A549 (cell line): ENCODE data around the gene PDE7B. TPM values are rescaled to one million over a fixed set of nuclear protein-coding genes. Genes with fewer than 3 reads are reported as not detected.

ENCODE experiments used
- ATAC-seq, 2 experiments: fragments of 200-7000 bp in 1 of 2; fragments of >200 bp in 1 of 2; cut with Nextera tagmentation in 1 of 2; cut with Tn5 transposase in 1 of 2; 3 replicates each; pipeline versions ENCODE4 v1.8.0 to v1.9.1; 2018 to 2020; ENCODE audit warnings: mild to moderate bottlenecking in 1 of 2, moderate library complexity in 1 of 2
- CTCF ChIA-PET: fragments of 300-600 bp; sonication (Branson Sonifier 250); formaldehyde crosslinking; extraction: SDS; loops from one replicate; lab custom pipeline; 2021; ENCODE audit warnings: antibody characterized with exemption, inconsistent platforms; lab: Yijun Ruan, JAX
- POLR2A ChIA-PET: fragments of 350-600 bp; formaldehyde crosslinking; extraction: SDS; loops from one replicate; lab custom pipeline; 2021; ENCODE audit warnings: antibody characterized with exemption, inconsistent platforms; lab: Yijun Ruan, JAX
- DNase-seq, 2 experiments: peaks; one replicate each; pipeline versions ENCODE4 v3.0.0 to v3.0.0-alpha.2; 2011 to 2016; ENCODE audit warnings: low read depth in 1 of 2, low spot score in 1 of 2
- FAIRE-seq: peaks from 2 replicates; lab custom pipeline; 2011; peaks lifted over from hg19 to GRCh38; lab: Jason Lieb, UNC
- H3K27ac ChIP-seq, 2 experiments: fragments of >200 bp; sonication (Bioruptor Twin); formaldehyde crosslinking; 3 replicates each; pipeline ENCODE4 v1.5.1; 2016 to 2017
- H3K4me1 ChIP-seq: fragments of >200 bp; sonication (Bioruptor Twin); formaldehyde crosslinking; 3 replicates; pipeline ENCODE4 v1.6.1; 2016
- H3K4me2 ChIP-seq: fragments of >200 bp; sonication (Bioruptor Twin); formaldehyde crosslinking; 3 replicates; pipeline ENCODE4 v1.6.1; 2016
- H3K4me3 ChIP-seq: fragments of >200 bp; sonication (Bioruptor Twin); formaldehyde crosslinking; 3 replicates; pipeline ENCODE4 v1.5.1; 2016
- H3K9me3 ChIP-seq: fragments of >200 bp; sonication (Bioruptor Twin); formaldehyde crosslinking; 3 replicates; pipeline ENCODE4 v1.6.1; 2016
- BHLHE40 ChIP-seq: IDR thresholded peaks from 2 replicates; pipeline ENCODE4 v1.6.1; 2012; ENCODE audit warnings: low read depth, low read length, inconsistent platforms
- CEBPB ChIP-seq, 2 experiments: fragments of >200 bp in 1 of 2; sonication (Bioruptor Twin) in 1 of 2; formaldehyde crosslinking in 1 of 2; IDR thresholded peaks; 2 replicates each; pipeline ENCODE4 v1.6.1; 2012 to 2016
- EHF ChIP-seq: fragments of 250-450 bp; sonication (Bioruptor Pico); IDR thresholded peaks from 2 replicates; pipeline ENCODE4 v1.5.0; 2020; ENCODE audit warnings: mild to moderate bottlenecking
- EP300 ChIP-seq, 2 experiments: fragments of >200 bp; sonication (Bioruptor Twin); formaldehyde crosslinking; IDR thresholded peaks; 2 replicates in 1 of 2; 3 replicates in 1 of 2; pipeline ENCODE4 v1.6.1; 2016 to 2017
- FOXS1 ChIP-seq: fragments of 250-450 bp; sonication (Bioruptor Pico); IDR thresholded peaks from 2 replicates; pipeline ENCODE4 v1.5.0; 2020; ENCODE audit warnings: mild to moderate bottlenecking, moderate library complexity
- GATA3 ChIP-seq: IDR thresholded peaks from 2 replicates; pipeline ENCODE4 v1.6.1; 2012; ENCODE audit warnings: borderline replicate concordance
- HDAC2 ChIP-seq: fragments of 200-600 bp; sonication (generic); IDR thresholded peaks from 2 replicates; pipeline ENCODE4 v1.6.1; 2016
- HOXB5 ChIP-seq: fragments of 250-450 bp; sonication (Bioruptor Pico); IDR thresholded peaks from 2 replicates; pipeline ENCODE4 v1.5.0; 2020; ENCODE audit warnings: mild to moderate bottlenecking, moderate library complexity
- MAFK ChIP-seq: fragments of 450-650 bp; IDR thresholded peaks from 2 replicates; pipeline ENCODE4 v1.6.1; 2014; ENCODE audit not compliant: partially characterized antibody
- MAZ ChIP-seq: fragments of 150-350 bp; IDR thresholded peaks from 2 replicates; pipeline ENCODE4 v1.6.1; 2014; ENCODE audit warnings: antibody characterized with exemption, low read depth, low read length, borderline replicate concordance
- MYC ChIP-seq: IDR thresholded peaks from 2 replicates; pipeline ENCODE4 v1.6.1; 2012; ENCODE audit warnings: mild to moderate bottlenecking, inconsistent platforms, low read length, improper control_type of control experiment, borderline replicate concordance
- NR3C1 ChIP-seq: fragments of >200 bp; sonication (Bioruptor Twin); formaldehyde crosslinking; IDR thresholded peaks from 3 replicates; pipeline ENCODE4 v1.6.1; 2017
- POLR2AphosphoS2 ChIP-seq: conservative IDR thresholded peaks from 2 replicates; pipeline ENCODE4 v1.6.1; 2012; ENCODE audit warnings: low read length, improper control_type of control experiment, inconsistent platforms
- RCOR1 ChIP-seq: fragments of 150-350 bp; IDR thresholded peaks from 2 replicates; pipeline ENCODE4 v1.6.1; 2014; ENCODE audit warnings: antibody characterized with exemption, low read length, low read depth
- SMC3 ChIP-seq: fragments of >200 bp; sonication (Bioruptor Twin); formaldehyde crosslinking; IDR thresholded peaks from 3 replicates; pipeline ENCODE4 v1.6.1; 2018; ENCODE audit warnings: inconsistent platforms
- SREBF2 ChIP-seq: fragments of 450-650 bp; IDR thresholded peaks from 2 replicates; pipeline ENCODE4 v1.6.1; 2014; ENCODE audit warnings: mild to moderate bottlenecking, moderate library complexity
- ZC3H11A ChIP-seq: fragments of 450-650 bp; IDR thresholded peaks from 2 replicates; pipeline ENCODE4 v1.6.1; 2014; ENCODE audit warnings: antibody characterized with exemption, mild to moderate bottlenecking
- WGBS: methylation state at CpG from one replicate; pipeline ENCODE4 v1.1.6; 2017; ENCODE audit errors: missing lambda C conversion rate; 5-methylcytosine and 5-hydroxymethylcytosine counted together
- polyA plus RNA-seq, 4 experiments: library from polyadenylated mRNA; depleted of rRNA in 3 of 4; stranded (reverse); fragments of >200 nt; fragmentation: RNase III in 1 of 4; extraction: RNeasy Plus Mini Kit Qiagen cat#74134 plus additional on column Dnase treatment in 1 of 4; gene quantifications; 2 replicates in 3 of 4; 3 replicates in 1 of 4; pipeline ENCODE4 v1.2.3, GENCODE V29; 2011 to 2017
- TF ChIP-seq, protein P1 (sequence below): fragments of 250-450 bp; sonication (Bioruptor Pico); IDR thresholded peaks from 2 replicates; pipeline ENCODE4 v1.5.0; 2020; ENCODE audit warnings: low read depth, mild to moderate bottlenecking, moderate library complexity
- TF ChIP-seq, protein P2 (sequence below): IDR thresholded peaks from 2 replicates; pipeline ENCODE4 v1.6.1; 2012; ENCODE audit warnings: low read depth, borderline replicate concordance
- TF ChIP-seq, protein P3 (sequence below): fragments of 250-450 bp; sonication (Bioruptor Pico); IDR thresholded peaks from 2 replicates; pipeline ENCODE4 v1.5.0; 2021; ENCODE audit warnings: mild to moderate bottlenecking, moderate library complexity, borderline replicate concordance
- TF ChIP-seq, protein P4 (sequence below): fragments of >200 bp; sonication (Bioruptor Twin); formaldehyde crosslinking; IDR thresholded peaks from 2 replicates; pipeline ENCODE4 v1.6.1; 2016

The PDE7B gene
- polyA plus RNA-seq, 2 of the 4 experiments (the other 2 are of a cell fraction): 6.6 to 13.8 TPM

DNA sequence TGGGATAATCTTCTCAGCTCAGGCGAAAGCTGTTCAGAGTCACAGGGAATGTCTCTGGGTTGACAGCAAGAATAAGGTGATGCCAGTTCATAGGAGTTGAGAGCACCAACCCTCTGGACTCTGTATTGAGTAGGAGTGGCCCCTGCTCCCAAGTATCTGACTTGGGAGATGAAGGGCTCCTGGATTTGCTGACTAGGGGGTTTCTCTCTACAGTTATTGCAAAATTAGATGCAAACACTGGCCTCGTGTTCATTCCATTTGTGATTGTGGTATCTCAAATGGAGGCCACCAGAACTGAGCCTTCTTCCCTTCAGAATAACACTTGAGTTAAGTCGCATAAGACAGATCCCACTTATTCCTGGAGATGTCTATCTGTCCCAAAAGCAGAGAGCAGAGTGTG lies 135.7 kb downstream of the PDE7B start:
- Histone ChIP-seq H3K4me3 (no peak overlapping the region), H3K4me2 (no peak overlapping the region), H3K27ac (peak overlapping the region in 1 of 2 experiments; percentile 55; a peak in 3 of 6 replicates), H3K9me3 (no peaks in the 10 kb centered on the region), H3K4me1 (peaks cover 31% of the 10 kb centered on the region)
- ChIA-PET CTCF (no interaction called here), POLR2A (no interaction called here)
- DNase-seq: no peak
- no peak for FAIRE-seq
- 91% methylated on average over 3 of the region's 3 CpGs for WGBS
- ATAC-seq: no peak
- TF ChIP-seq SMC3 (no peak), MAFK (peak; percentile 76)

DNA sequence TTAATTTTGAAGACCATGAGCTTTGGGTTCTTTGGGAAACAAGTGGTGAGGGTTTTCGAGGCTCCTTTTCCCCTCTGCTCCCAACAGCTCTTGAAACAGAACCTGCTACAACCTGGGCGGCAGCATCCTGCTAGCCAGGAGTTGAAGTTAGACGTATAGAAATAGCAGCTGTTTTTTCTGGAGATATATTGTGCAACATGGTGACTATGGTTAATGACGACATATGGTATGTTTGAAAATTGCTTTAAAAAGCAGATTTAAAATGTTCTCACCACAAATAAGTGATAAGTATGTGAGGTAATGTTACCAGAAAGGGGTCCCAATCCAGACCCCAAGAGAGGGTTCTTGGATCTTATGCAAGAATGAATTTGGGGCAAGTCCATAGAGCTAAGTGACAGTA lies 138.9 kb downstream of the PDE7B start:
- ATAC-seq: no peak
- POLR2A ChIA-PET: no interaction called here
- CTCF ChIA-PET: no interaction called here
- Histone ChIP-seq H3K4me2 (no peak overlapping the region), H3K9me3 (no peaks in the 10 kb centered on the region), H3K4me3 (no peak overlapping the region), H3K27ac (no peak overlapping the region; a peak in 1 of 6 replicates), H3K4me1 (peaks cover 29% of the 10 kb centered on the region)
- no peak for DNase-seq
- WGBS: 85% methylated on average over 4 of the region's 4 CpGs
- FAIRE-seq: no peak
- TF ChIP-seq MAZ (no peak), CEBPB (IDR thresholded peaks at IDR 0.05) (peak; percentile 43 to 49; a peak in 2 of 4 replicates), BHLHE40 (no peak), ZC3H11A (no peak), POLR2AphosphoS2 (no peak)

DNA sequence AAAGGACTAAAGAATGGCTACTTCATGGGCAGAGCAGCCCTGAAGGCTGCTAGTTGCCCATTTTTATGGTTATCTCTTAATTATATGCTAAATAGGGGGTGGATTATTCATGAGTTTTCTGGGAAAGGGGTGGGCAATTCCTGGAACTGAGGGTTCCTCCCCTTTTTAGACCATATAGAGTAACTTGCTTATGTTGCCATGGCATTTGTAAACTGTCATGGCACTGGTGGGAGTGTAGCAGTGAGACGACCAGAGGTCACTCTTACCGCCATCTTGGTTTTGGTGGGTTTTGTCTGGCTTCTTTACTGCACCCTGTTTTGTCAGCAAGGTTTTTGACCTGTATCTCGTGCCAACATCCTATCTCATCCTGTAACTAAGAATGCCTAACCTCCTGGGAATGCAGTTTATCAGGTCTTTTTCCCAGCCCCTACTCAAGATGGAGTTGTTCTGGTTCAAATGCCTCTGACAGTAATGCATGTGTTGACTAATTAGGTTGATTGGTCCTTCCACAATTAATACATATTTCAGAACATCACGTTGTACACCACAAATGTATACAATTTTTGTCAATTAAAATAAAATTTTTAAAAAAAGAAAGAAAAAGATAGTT lies 139.5 kb downstream of the PDE7B start:
- WGBS: 89% methylated on average over 4 of the region's 4 CpGs
- H3K27ac ChIP-seq: 0 out of 6 replicates have a peak overlapping the region, but pooled peaks of 1 of the 2 experiments have one; percentile 5
- no peaks in the 10 kb centered on the region for H3K9me3 ChIP-seq
- peaks cover 32% of the 10 kb centered on the region for H3K4me1 ChIP-seq
- no peak for DNase-seq
- FAIRE-seq: no peak
- ATAC-seq: no peak
- ChIA-PET POLR2A (no interaction called here), CTCF (no interaction called here)
- no peak overlapping the region for H3K4me3 ChIP-seq
- no peak overlapping the region for H3K4me2 ChIP-seq
- no peak for TF ChIP-seq CEBPB (IDR thresholded peaks at IDR 0.05)
- no peak for TF ChIP-seq GATA3
- TF ChIP-seq, protein P1, sequence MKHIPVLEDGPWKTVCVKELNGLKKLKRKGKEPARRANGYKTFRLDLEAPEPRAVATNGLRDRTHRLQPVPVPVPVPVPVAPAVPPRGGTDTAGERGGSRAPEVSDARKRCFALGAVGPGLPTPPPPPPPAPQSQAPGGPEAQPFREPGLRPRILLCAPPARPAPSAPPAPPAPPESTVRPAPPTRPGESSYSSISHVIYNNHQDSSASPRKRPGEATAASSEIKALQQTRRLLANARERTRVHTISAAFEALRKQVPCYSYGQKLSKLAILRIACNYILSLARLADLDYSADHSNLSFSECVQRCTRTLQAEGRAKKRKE: no peak
- no peak for TF ChIP-seq MYC
- TF ChIP-seq HOXB5 (CRISPR knock-in tag): no peak
- TF ChIP-seq EP300 (IDR thresholded peaks at IDR 0.05): no peak
- no peak for TF ChIP-seq SMC3
- TF ChIP-seq, protein P2, sequence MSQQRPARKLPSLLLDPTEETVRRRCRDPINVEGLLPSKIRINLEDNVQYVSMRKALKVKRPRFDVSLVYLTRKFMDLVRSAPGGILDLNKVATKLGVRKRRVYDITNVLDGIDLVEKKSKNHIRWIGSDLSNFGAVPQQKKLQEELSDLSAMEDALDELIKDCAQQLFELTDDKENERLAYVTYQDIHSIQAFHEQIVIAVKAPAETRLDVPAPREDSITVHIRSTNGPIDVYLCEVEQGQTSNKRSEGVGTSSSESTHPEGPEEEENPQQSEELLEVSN: no peak
- TF ChIP-seq, protein P3, sequence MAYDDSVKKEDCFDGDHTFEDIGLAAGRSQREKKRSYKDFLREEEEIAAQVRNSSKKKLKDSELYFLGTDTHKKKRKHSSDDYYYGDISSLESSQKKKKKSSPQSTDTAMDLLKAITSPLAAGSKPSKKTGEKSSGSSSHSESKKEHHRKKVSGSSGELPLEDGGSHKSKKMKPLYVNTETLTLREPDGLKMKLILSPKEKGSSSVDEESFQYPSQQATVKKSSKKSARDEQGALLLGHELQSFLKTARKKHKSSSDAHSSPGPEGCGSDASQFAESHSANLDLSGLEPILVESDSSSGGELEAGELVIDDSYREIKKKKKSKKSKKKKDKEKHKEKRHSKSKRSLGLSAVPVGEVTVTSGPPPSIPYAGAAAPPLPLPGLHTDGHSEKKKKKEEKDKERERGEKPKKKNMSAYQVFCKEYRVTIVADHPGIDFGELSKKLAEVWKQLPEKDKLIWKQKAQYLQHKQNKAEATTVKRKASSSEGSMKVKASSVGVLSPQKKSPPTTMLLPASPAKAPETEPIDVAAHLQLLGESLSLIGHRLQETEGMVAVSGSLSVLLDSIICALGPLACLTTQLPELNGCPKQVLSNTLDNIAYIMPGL (CRISPR knock-in tag): no peak
- TF ChIP-seq SREBF2: no peak
- no peak for TF ChIP-seq RCOR1
- no peak for TF ChIP-seq EHF (CRISPR knock-in tag)
- TF ChIP-seq, protein P4, sequence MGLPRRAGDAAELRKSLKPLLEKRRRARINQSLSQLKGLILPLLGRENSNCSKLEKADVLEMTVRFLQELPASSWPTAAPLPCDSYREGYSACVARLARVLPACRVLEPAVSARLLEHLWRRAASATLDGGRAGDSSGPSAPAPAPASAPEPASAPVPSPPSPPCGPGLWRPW: no peak
- TF ChIP-seq HDAC2: no peak
- TF ChIP-seq ZC3H11A: no peak
- no peak for TF ChIP-seq NR3C1
- no peak for TF ChIP-seq FOXS1
